ENCODE measurements around the gene MCM3AP.

GRCh38 chr21:46218906-46219590 is 66.4 kb downstream of the MCM3AP start:
- no peak for TF ChIP-seq CTCF (IDR thresholded peaks at IDR 0.05; ENCODE audit: low read length)
- no peak for TF ChIP-seq EZH2 (optimal IDR thresholded peaks at IDR 0.05; ENCODE audit: low read depth, low read length)
